HepG2 (cell line): ENCODE results near the gene KBTBD3. TPM values are rescaled to one million over a fixed set of nuclear protein-coding genes. Genes with fewer than 3 reads are reported as not detected.

ENCODE experiments used
- MIXL1 ChIP-seq: IDR thresholded peaks from 2 replicates; pipeline ENCODE4 v1.6.1; 2016
- MYNN ChIP-seq: sonication (generic); formaldehyde crosslinking; IDR thresholded peaks from 2 replicates; pipeline ENCODE4 v1.4.0; 2020; ENCODE audit warnings: mild to moderate bottlenecking, low read depth, missing genetic modification reagents
- PHF20 ChIP-seq: sonication (generic); formaldehyde crosslinking; IDR thresholded peaks from 2 replicates; pipeline ENCODE4 v1.5.0; 2020; ENCODE audit warnings: mild to moderate bottlenecking, missing genetic modification reagents
- PHF5A ChIP-seq: IDR thresholded peaks from one replicate; pipeline ENCODE4 v1.6.1; 2018; ENCODE audit warnings: low read depth, missing genetic modification reagents; ENCODE audit not compliant: unreplicated experiment
- PPARG ChIP-seq: conservative IDR thresholded peaks from 2 replicates; pipeline ENCODE4 v1.6.1; 2016; ENCODE audit warnings: missing biosample characterization, missing genetic modification reagents
- ZNF10 ChIP-seq: sonication (generic); formaldehyde crosslinking; IDR thresholded peaks from 2 replicates; pipeline ENCODE4 v1.4.0; 2020; ENCODE audit warnings: mild to moderate bottlenecking, low read depth, missing genetic modification reagents, borderline replicate concordance
- ZNF224 ChIP-seq: sonication (generic); formaldehyde crosslinking; IDR thresholded peaks from 2 replicates; pipeline ENCODE4 v1.5.0; 2020; ENCODE audit warnings: mild to moderate bottlenecking, missing genetic modification reagents
- ZNF329 ChIP-seq: sonication (generic); formaldehyde crosslinking; IDR thresholded peaks from 2 replicates; pipeline ENCODE4 v1.9.0; 2021; ENCODE audit warnings: low read depth, mild to moderate bottlenecking, missing genetic modification reagents
- ZNF546 ChIP-seq: sonication (generic); formaldehyde crosslinking; conservative IDR thresholded peaks from 2 replicates; pipeline ENCODE4 v1.8.1; 2023; ENCODE audit warnings: mild to moderate bottlenecking, missing genetic modification reagents
- ZNF563 ChIP-seq: sonication (generic); formaldehyde crosslinking; IDR thresholded peaks from 2 replicates; pipeline ENCODE4 v1.8.0; 2022; ENCODE audit warnings: mild to moderate bottlenecking, moderate library complexity, missing genetic modification reagents
- ZNF703 ChIP-seq: sonication (generic); formaldehyde crosslinking; IDR thresholded peaks from 2 replicates; pipeline ENCODE4 v1.5.1; 2020; ENCODE audit warnings: missing genetic modification reagents, mild to moderate bottlenecking, moderate library complexity, borderline replicate concordance
- polyA plus RNA-seq, 8 experiments: library from polyadenylated mRNA; depleted of rRNA in 3 of 8; stranded (reverse) in 7 of 8; unstranded in 1 of 8; fragments of >200 nt; fragmentation: Illumina TruSeq in 4 of 8; extraction: Trizol in 4 of 8; gene quantifications; 2 replicates each; pipeline versions ENCODE4 v1.2.1 to v1.2.3, GENCODE V29; 2011 to 2016; ENCODE audit warnings: low read depth in 4 of 8, missing spikeins in 1 of 8, mixed read lengths in 1 of 8; ENCODE audit not compliant: insufficient read depth in 1 of 8
- total RNA-seq, 5 experiments: library from RNA; depleted of rRNA; stranded (reverse); fragments of >200 nt; fragmentation: Illumina TruSeq; extraction: Trizol; gene quantifications; 2 replicates each; pipeline ENCODE4 v1.2.3, GENCODE V29; 2016; ENCODE audit warnings: low read depth in 1 of 5
- TF ChIP-seq, protein P1 (sequence below): sonication (generic); formaldehyde crosslinking; IDR thresholded peaks from 2 replicates; pipeline ENCODE4 v1.9.0; 2021; ENCODE audit warnings: missing genetic modification reagents, borderline replicate concordance
- TF ChIP-seq, protein P2 (sequence below): sonication (generic); formaldehyde crosslinking; IDR thresholded peaks from 2 replicates; pipeline ENCODE4 v1.4.0; 2020; ENCODE audit warnings: missing genetic modification reagents, mild to moderate bottlenecking, borderline replicate concordance
- TF ChIP-seq, protein P3 (sequence below): sonication (generic); formaldehyde crosslinking; IDR thresholded peaks from 2 replicates; pipeline ENCODE4 v1.8.0; 2022; ENCODE audit warnings: mild to moderate bottlenecking, missing genetic modification reagents; ENCODE audit not compliant: insufficient replicate concordance
- TF ChIP-seq, protein P4 (sequence below): sonication (generic); formaldehyde crosslinking; IDR thresholded peaks from 2 replicates; pipeline ENCODE4 v1.4.0; 2020; ENCODE audit warnings: missing genetic modification reagents
- TF ChIP-seq, protein P5 (sequence below): sonication (generic); formaldehyde crosslinking; IDR thresholded peaks from 2 replicates; pipeline ENCODE4 v1.4.0; 2020; ENCODE audit warnings: missing genetic modification reagents, low read depth, mild to moderate bottlenecking, borderline replicate concordance
- TF ChIP-seq, protein P6 (sequence below): sonication (generic); formaldehyde crosslinking; IDR thresholded peaks from 2 replicates; pipeline ENCODE4 v1.4.0; 2020; ENCODE audit warnings: missing genetic modification reagents

Gene KBTBD3
- total and polyA plus RNA-seq, 2 of the 13 experiments (the other 11 are each of a cell fraction or from before 2014, with no cell fraction given): 1.8 to 7.4 TPM

DNA sequence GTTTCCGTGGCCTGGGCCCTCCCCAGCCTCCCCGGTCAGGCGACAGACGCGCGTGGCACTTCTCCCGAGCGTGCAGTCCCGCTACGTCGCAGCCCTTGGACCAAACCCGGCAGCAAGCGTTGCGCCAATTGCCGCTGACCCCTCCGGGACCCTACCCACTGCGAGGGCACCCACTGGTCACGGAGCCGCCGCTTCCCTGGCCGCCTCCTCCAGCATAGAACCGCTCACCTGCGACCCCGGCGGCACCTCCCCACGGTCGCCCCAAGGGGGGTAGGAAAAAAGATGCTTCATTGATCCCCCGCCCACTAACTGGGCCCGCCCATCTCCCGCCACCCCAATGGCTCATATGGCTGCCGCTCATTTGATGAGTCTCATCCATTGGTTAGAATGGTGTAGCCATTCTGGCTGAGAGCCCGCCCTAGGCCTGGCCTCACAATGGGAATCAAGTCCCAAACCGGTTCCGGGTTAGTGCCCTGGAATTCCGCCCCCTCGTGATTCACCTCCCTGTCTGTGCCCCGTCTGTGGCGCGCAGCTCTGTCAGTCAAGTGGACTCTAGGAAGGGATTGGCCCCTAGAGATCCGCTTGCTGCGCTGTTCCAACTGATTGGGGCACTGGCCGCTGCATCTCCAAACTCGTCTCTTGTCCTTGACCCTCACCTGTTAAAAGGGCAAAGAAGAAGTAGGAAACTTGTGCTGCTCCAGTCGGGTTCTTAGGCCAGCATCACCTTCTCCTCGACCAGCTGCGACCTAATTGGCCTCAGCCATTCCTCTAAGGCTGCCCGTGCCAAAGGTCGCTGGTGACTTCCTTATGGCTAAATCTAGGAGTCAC, 55.0 kb downstream of the KBTBD3 start, which contains the start of gene MSANTD4 (continued):
- TF ChIP-seq PPARG (CRISPR knock-in tag): no peak
- no peak for TF ChIP-seq ZNF10
- no peak for TF ChIP-seq ZNF329 (CRISPR knock-in tag)
- TF ChIP-seq MYNN (CRISPR knock-in tag): no peak
- TF ChIP-seq, protein P1, sequence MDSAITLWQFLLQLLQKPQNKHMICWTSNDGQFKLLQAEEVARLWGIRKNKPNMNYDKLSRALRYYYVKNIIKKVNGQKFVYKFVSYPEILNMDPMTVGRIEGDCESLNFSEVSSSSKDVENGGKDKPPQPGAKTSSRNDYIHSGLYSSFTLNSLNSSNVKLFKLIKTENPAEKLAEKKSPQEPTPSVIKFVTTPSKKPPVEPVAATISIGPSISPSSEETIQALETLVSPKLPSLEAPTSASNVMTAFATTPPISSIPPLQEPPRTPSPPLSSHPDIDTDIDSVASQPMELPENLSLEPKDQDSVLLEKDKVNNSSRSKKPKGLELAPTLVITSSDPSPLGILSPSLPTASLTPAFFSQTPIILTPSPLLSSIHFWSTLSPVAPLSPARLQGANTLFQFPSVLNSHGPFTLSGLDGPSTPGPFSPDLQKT (CRISPR knock-in tag): no peak
- TF ChIP-seq, protein P2, sequence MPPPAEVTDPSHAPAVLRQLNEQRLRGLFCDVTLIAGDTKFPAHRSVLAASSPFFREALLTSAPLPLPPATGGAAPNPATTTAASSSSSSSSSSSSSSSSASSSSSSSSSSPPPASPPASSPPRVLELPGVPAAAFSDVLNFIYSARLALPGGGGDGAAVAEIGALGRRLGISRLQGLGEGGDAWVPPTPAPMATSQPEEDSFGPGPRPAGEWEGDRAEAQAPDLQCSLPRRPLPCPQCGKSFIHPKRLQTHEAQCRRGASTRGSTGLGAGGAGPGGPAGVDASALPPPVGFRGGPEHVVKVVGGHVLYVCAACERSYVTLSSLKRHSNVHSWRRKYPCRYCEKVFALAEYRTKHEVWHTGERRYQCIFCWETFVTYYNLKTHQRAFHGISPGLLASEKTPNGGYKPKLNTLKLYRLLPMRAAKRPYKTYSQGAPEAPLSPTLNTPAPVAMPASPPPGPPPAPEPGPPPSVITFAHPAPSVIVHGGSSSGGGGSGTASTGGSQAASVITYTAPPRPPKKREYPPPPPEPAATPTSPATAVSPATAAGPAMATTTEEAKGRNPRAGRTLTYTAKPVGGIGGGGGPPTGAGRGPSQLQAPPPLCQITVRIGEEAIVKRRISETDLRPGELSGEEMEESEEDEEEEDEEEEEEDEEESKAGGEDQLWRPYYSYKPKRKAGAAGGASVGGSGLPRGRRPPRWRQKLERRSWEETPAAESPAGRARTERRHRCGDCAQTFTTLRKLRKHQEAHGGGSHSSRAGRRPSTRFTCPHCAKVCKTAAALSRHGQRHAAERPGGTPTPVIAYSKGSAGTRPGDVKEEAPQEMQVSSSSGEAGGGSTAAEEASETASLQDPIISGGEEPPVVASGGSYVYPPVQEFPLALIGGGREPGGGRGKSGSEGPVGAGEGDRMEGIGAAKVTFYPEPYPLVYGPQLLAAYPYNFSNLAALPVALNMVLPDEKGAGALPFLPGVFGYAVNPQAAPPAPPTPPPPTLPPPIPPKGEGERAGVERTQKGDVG (CRISPR knock-in tag): no peak
- TF ChIP-seq ZNF224: no peak
- TF ChIP-seq PHF5A (CRISPR knock-in tag): no peak
- no peak for TF ChIP-seq ZNF546
- TF ChIP-seq, protein P3, sequence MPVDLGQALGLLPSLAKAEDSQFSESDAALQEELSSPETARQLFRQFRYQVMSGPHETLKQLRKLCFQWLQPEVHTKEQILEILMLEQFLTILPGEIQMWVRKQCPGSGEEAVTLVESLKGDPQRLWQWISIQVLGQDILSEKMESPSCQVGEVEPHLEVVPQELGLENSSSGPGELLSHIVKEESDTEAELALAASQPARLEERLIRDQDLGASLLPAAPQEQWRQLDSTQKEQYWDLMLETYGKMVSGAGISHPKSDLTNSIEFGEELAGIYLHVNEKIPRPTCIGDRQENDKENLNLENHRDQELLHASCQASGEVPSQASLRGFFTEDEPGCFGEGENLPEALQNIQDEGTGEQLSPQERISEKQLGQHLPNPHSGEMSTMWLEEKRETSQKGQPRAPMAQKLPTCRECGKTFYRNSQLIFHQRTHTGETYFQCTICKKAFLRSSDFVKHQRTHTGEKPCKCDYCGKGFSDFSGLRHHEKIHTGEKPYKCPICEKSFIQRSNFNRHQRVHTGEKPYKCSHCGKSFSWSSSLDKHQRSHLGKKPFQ (CRISPR knock-in tag): no peak
- TF ChIP-seq MIXL1 (CRISPR knock-in tag): no peak
- no peak for TF ChIP-seq ZNF563 (CRISPR knock-in tag)
- TF ChIP-seq, protein P4, sequence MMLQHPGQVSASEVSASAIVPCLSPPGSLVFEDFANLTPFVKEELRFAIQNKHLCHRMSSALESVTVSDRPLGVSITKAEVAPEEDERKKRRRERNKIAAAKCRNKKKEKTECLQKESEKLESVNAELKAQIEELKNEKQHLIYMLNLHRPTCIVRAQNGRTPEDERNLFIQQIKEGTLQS (CRISPR knock-in tag): no peak; the same call in 1 of the 2 replicates
- TF ChIP-seq, protein P5, sequence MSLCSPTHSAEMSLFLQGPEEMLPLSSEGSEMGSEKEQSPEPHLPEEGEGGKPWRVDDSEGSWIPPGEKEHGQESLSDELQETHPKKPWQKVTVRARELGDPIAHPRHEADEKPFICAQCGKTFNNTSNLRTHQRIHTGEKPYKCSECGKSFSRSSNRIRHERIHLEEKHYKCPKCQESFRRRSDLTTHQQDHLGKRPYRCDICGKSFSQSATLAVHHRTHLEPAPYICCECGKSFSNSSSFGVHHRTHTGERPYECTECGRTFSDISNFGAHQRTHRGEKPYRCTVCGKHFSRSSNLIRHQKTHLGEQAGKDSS (CRISPR knock-in tag): 0 out of 2 replicates have a peak, but pooled peaks have one; percentile 55
- peak; percentile 81 for TF ChIP-seq PHF20 (CRISPR knock-in tag)
- TF ChIP-seq, protein P6, sequence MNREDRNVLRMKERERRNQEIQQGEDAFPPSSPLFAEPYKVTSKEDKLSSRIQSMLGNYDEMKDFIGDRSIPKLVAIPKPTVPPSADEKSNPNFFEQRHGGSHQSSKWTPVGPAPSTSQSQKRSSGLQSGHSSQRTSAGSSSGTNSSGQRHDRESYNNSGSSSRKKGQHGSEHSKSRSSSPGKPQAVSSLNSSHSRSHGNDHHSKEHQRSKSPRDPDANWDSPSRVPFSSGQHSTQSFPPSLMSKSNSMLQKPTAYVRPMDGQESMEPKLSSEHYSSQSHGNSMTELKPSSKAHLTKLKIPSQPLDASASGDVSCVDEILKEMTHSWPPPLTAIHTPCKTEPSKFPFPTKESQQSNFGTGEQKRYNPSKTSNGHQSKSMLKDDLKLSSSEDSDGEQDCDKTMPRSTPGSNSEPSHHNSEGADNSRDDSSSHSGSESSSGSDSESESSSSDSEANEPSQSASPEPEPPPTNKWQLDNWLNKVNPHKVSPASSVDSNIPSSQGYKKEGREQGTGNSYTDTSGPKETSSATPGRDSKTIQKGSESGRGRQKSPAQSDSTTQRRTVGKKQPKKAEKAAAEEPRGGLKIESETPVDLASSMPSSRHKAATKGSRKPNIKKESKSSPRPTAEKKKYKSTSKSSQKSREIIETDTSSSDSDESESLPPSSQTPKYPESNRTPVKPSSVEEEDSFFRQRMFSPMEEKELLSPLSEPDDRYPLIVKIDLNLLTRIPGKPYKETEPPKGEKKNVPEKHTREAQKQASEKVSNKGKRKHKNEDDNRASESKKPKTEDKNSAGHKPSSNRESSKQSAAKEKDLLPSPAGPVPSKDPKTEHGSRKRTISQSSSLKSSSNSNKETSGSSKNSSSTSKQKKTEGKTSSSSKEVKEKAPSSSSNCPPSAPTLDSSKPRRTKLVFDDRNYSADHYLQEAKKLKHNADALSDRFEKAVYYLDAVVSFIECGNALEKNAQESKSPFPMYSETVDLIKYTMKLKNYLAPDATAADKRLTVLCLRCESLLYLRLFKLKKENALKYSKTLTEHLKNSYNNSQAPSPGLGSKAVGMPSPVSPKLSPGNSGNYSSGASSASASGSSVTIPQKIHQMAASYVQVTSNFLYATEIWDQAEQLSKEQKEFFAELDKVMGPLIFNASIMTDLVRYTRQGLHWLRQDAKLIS (CRISPR knock-in tag): no peak
- no peak for TF ChIP-seq ZNF703 (CRISPR knock-in tag)
